ENCODE results near the gene CRYM.

CRYM gene

GRCh38 chr16:21284414-21284813 lies 6.3 kb upstream of the CRYM start:
- TF ChIP-seq, protein P1, sequence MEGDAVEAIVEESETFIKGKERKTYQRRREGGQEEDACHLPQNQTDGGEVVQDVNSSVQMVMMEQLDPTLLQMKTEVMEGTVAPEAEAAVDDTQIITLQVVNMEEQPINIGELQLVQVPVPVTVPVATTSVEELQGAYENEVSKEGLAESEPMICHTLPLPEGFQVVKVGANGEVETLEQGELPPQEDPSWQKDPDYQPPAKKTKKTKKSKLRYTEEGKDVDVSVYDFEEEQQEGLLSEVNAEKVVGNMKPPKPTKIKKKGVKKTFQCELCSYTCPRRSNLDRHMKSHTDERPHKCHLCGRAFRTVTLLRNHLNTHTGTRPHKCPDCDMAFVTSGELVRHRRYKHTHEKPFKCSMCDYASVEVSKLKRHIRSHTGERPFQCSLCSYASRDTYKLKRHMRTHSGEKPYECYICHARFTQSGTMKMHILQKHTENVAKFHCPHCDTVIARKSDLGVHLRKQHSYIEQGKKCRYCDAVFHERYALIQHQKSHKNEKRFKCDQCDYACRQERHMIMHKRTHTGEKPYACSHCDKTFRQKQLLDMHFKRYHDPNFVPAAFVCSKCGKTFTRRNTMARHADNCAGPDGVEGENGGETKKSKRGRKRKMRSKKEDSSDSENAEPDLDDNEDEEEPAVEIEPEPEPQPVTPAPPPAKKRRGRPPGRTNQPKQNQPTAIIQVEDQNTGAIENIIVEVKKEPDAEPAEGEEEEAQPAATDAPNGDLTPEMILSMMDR (conservative IDR thresholded peaks at IDR 0.05; ENCODE audit: low read depth, low read length): no peak
- H3K4me3 ChIP-seq (ENCODE audit: low read length): peak overlapping the region; percentile 51
- no peak for DNase-seq (ENCODE audit: low read depth)

DNA sequence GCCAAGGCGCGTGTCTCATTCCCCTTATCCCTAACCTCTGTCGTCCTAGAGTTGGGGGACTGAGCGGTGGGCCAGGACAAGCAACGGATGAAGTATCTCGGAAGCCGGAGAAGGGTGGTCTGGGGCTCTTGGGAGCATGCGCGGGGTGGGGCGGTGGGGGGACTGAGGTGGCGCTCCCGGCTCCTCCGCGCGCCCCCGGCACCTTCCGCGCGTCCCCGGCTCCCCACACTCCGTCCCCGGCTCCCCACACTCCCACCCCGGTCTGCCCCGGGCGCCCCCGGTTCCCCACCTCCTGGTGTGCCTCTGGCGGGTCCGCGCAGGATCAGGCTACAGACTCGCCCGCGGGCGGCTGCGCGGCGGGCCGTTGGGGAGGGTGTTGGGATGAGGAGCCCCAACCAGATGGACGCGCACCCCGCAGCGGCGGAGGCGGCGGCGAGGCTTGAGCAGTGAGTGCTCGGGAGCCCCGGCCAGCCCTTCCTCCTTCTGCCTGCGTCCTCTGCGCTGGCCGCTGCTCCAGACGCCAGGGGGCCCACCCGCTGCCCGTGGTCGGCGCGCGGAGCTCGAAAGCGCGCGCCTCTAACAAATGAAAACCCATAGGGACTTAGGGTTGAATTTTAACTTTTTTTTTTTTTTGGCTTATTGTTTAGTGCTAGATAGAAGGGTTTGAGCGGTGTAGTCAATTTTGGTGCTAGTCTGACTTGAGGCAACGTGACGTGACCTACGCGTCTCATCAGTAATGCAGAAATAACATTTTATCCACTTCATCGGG lies 5.6 kb upstream of the CRYM start:
- DNase-seq (ENCODE audit: low read depth): no peak
- H3K4me3 ChIP-seq (ENCODE audit: low read length): peak overlapping the region; percentile 51
- TF ChIP-seq, protein P1 (conservative IDR thresholded peaks at IDR 0.05; ENCODE audit: low read depth, low read length): peak; percentile 67

DNA sequence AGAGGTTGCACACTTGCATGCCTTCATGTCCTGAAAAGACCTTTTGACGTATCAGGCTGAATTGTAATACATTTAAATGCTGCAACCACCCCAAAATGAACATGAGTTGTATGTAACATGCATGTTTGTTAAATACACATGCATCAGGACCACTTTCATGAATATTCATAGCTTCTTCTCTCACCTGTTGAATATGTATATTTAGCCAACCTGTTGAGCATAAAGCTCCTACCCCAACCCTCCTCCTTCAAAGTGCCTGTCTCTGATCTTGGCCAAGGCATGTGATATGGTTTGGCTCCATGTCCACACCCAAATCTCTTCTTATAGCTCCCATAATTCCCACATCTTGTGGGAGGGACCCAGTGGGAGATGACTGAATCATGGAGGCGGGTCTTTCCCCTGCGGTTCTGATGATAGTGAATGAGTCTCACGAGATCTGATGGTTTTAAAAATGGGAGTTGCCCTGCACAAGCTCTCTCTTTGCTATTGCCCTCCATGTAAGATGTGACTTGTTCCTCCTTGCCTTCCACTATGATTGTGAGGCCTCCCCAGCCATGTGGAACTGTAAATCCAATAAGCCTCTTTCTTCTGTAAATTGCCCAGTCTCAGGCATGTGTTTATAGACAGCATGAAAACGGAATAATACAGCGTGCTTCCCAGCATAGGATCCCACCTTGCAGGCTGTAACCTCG lies 3.8 kb upstream of the CRYM start:
- H3K4me3 ChIP-seq (ENCODE audit: low read length): no peak overlapping the region
- no peak for DNase-seq (ENCODE audit: low read depth)
- TF ChIP-seq, protein P1 (conservative IDR thresholded peaks at IDR 0.05; ENCODE audit: low read depth, low read length): no peak

DNA sequence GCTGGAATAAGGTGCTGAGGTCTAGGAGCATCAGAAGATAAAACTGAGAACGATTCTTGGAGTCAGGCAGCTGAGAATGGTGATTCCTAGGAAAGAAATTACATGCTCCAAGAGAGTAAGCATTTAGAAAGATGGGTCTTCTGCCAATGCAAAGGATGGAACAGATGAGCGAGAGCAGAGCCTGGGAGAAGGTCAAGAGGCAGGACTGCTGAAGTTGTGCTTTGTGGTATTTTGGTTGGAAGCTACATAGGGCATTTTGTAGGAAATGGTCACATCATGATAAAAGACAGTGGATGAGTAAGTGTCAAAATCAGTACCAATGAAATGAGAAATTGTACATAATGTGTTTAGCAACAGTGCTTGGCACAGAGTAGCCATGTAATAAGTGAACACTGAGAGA lies 1.4 kb upstream of the CRYM start:
- TF ChIP-seq, protein P1 (conservative IDR thresholded peaks at IDR 0.05; ENCODE audit: low read depth, low read length): no peak
- H3K4me3 ChIP-seq (ENCODE audit: low read length): no peak overlapping the region
- DNase-seq (ENCODE audit: low read depth): no peak

DNA sequence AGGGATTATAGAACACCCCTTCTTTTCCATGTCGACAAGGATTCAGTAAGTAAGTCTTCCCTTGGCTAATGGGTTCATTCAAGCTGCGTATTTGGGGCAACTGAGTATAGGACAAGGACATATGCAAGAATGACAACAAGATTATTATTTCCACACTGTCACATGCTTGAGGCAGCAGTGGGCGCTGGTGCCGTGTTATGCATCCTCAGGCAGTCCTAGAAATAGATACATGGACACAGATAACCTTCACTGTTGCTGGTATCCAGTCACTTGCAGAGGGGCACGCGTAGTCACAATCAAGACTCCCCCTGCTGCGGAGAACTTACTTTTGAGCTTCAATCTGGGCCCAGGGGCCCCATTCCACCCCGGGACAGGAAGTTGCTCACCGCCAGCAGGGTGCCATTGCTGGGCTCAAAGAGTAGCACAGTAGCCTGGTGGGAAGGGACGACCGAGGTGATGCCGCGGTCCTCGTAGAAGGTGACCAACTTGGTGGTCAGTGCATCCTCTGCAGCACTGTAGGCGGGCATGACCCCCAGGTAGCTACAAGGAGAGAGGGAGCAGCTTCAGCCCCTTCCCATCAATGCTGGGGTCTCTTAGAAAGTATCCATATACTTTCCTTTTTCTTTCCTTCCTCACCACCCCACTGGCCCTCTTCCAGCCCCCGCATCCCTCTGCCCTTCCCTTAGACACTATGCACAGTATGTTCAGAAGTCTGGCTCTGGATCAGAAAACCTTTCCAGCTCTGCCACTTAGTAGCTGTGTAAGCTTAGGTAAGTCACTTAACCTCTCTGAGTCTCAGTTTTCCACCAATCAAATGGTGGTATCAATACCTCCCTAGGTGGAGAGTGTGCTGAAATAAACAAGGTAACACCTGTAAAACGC lies 804 bp downstream of the CRYM start:
- H3K4me3 ChIP-seq (ENCODE audit: low read length): peak overlapping the region; percentile 54
- DNase-seq (ENCODE audit: low read depth): no peak
- TF ChIP-seq, protein P1 (conservative IDR thresholded peaks at IDR 0.05; ENCODE audit: low read depth, low read length): no peak

- no peak for DNase-seq (ENCODE audit: low read depth)
- TF ChIP-seq, protein P1 (conservative IDR thresholded peaks at IDR 0.05; ENCODE audit: low read depth, low read length): no peak
- no peak overlapping the region for H3K4me3 ChIP-seq (ENCODE audit: low read length)
Observed at GRCh38 chr16:21276090-21276489, 2.0 kb downstream of the CRYM start.

Measured in retinal pigment epithelial cell (primary cell).